ENCODE results near the gene MYO9A.
"Not testable (repeated sequence)": the region's sequence is repeated elsewhere in the genome, so short reads cannot be mapped to it uniquely, and the experiment has no call there.

Gene MYO9A

DNA sequence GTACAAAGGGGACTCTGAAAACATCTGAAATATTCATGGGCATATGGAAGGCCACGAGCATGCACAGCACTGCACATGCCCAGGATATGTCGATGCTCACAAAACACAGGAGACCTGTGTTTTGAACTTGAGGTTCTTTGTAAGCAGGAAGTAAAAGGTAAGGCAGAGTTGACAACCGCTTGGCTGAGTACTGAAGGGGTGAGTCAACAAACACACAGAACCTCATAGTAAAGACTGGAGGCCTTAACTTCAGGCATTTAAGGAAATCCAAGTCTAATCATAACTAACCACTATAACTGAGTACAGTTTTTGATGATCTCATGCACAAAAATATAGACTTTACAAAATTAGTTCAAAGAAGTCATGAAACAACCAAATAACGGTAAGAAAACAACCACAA, 80.6 kb downstream of the MYO9A start:
- no peak for DNase-seq (ENCODE audit: extremely low read depth, low read depth)
- TF ChIP-seq, protein P1, sequence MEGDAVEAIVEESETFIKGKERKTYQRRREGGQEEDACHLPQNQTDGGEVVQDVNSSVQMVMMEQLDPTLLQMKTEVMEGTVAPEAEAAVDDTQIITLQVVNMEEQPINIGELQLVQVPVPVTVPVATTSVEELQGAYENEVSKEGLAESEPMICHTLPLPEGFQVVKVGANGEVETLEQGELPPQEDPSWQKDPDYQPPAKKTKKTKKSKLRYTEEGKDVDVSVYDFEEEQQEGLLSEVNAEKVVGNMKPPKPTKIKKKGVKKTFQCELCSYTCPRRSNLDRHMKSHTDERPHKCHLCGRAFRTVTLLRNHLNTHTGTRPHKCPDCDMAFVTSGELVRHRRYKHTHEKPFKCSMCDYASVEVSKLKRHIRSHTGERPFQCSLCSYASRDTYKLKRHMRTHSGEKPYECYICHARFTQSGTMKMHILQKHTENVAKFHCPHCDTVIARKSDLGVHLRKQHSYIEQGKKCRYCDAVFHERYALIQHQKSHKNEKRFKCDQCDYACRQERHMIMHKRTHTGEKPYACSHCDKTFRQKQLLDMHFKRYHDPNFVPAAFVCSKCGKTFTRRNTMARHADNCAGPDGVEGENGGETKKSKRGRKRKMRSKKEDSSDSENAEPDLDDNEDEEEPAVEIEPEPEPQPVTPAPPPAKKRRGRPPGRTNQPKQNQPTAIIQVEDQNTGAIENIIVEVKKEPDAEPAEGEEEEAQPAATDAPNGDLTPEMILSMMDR (IDR thresholded peaks at IDR 0.05; ENCODE audit: low read depth, low read length) = no peak

DNA sequence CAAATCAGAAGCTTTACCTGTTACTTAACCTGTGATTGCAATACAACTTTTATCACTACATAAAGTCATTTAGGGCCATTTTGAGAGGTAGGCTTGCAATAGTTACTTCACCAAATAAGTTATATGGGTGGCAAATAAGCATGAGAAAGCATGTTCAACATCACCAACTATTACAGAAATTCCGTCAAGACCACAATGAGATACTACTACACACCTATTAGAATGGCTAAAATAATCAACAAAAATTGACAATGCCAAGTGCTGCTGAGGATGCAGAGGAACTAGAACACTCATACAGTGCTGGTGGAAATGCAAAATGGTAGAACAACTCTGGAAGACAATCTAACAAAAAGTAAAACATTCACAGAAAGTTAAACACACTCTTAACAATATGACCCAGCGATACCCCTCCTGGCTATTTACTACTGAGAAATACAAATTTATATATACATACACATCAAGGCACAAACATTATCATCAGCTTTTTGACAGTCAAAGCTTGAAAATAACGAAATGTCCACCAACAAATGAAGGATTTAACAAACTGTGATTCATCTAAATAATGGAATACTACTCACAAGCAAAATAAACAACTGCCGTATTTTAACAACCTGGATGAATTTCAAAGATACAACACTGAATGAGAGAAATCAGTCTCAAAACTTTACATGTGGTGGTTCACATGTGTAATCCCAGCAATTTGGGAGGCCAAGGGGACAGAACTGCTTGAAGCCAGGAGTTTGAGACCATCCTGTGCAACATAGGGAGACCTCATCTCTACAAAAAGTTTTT, 82.9 kb downstream of the MYO9A start:
- TF ChIP-seq, protein P1 (IDR thresholded peaks at IDR 0.05; ENCODE audit: low read depth, low read length) = no peak
- DNase-seq (ENCODE audit: extremely low read depth, low read depth) = no peak

DNA sequence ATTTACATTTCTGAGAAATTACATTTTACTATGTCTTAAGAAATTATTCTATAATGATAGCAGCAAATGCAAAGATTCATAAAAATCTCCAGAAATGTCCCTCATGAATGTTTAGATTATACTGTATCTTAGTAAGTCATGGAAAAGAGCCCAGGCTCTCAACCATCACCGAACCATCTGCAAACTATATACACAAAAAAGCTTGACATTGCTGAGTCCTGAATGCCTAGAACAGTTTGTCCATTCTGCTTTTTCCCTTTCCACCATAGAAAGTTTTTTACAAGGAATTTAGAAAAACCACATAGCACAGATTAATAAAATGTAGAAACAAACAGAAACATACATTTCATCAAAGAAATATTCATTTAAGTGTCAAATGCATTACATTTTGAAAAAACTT, 83.6 kb downstream of the MYO9A start:
- TF ChIP-seq, protein P1 (IDR thresholded peaks at IDR 0.05; ENCODE audit: low read depth, low read length) = no peak
- no peak for DNase-seq (ENCODE audit: extremely low read depth, low read depth)

DNA sequence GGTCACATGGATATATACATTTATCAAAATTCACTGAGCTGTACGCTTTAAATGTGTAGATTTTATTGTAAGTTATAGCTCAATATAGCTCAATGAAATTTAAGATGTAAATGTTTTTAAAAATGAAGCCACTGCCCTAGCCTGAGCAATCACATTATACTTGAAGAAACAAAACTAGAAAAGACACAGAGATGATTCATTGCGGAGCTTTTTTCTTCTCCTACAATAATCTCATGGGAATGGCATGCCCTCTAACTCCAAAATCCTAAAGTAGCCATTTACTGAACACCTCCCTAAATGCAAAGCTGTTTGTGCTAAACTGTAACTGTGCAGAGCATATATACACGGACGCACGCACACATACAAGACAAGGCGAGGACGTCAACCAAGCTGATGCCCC, 84.2 kb downstream of the MYO9A start:
- no peak for DNase-seq (ENCODE audit: extremely low read depth, low read depth)
- TF ChIP-seq, protein P1 (IDR thresholded peaks at IDR 0.05; ENCODE audit: low read depth, low read length) = no peak

DNA sequence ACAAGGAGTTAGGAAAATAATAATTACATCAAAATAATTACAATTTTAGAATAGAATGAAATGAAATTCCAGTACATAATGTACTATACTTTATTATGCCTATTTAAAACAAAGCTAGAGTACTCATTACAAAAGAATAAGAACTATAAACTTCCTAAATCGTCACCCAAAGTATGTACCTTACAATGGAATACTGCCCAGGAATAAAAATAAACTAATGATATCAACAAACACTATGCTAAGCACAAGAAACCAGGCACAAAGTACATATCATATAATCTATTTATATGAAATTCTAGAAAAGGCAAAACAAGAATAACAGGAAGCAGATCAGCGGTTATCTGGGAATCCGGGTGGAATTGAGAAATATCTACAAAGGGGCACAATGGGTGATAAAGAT, 84.7 kb downstream of the MYO9A start:
- no peak for DNase-seq (ENCODE audit: extremely low read depth, low read depth)

DNA sequence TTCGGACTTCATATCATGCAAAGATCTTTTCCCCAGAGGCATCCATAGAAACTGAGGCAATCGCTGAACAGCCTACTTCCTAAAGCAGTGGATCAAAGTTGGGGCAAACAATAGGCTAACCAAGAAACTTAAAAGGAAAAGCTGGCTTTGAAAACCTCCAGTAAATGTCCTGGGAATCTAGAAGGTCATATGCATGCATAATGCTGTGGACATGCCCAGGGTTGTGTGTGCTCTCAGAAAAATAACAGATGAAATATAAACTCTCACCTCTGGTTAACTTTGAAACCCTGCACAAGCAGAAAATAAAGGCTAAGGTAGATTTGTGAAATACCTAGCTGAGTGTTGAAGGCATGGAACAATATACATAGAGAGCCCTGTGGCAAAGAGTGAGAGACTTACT, 96.3 kb downstream of the MYO9A start:
- TF ChIP-seq, protein P1 (IDR thresholded peaks at IDR 0.05; ENCODE audit: low read depth, low read length) = no peak
- no peak for DNase-seq (ENCODE audit: extremely low read depth, low read depth)

More for the DNA sequence above, 84.7 kb downstream of the MYO9A start:
- TF ChIP-seq, protein P1 (IDR thresholded peaks at IDR 0.05; ENCODE audit: low read depth, low read length) = no peak

DNA sequence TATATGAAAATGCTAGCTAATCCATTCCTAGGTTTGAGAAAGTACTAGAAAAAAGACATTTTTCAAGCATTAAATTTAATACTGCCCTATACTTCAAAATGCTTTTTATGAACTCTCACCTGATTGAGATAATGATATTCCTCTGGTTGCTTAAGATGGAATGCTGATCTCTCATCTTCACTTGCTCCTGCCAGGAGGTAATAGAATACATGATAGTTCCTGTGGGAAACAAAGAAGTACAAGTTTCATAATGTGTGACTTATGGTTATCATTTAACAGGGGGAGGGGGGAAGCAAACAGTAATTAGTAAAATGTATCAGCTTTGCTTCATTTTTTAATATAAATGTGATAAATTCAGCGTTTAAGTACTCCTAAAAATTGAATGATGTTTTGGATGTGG, 97.2 kb downstream of the MYO9A start:
- DNase-seq (ENCODE audit: extremely low read depth, low read depth) = no peak
- TF ChIP-seq, protein P1 (IDR thresholded peaks at IDR 0.05; ENCODE audit: low read depth, low read length) = no peak

DNA sequence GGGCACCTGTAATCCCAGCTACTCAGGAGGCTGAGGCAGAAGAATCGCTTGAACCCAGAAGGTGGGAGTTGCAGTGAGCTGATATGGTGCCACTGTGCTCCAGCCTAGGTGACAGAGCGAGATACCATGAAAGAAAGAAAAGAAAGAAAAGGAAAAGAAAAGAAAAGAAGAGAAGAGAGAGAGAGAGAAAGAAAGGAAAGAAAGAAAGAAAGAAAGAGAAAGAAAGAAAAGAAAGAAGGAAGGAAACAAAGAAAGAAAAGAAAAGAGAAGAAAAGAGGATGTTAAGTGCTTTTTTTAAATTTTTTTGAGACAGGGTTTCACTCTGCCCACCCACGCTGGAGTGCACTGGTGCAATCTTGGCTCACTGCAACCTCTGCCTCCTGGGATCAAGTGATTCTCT, 103.4 kb downstream of the MYO9A start:
- not testable (repeated sequence) for DNase-seq (ENCODE audit: extremely low read depth, low read depth)
